Gastroesophageal sphincter (tissue), 4 donors: ENCODE results near the gene ACOXL. TPM values are rescaled to one million over a fixed set of nuclear protein-coding genes. Genes with fewer than 3 reads are reported as not detected.

Experiments used
- ATAC-seq: fragments of 150-250 bp; one replicate; pipeline ENCODE4 v1.9.1; 2016; ENCODE audit warnings: mild to moderate bottlenecking, moderate library complexity
- H3K27ac ChIP-seq, 4 donors: fragments of 200-600 bp; sonication (generic) in 3 of 4; 1 replicate in 3 of 4; 2 replicates in 1 of 4; pipeline ENCODE4 v1.5.1; 2016 to 2019
- H3K27me3 ChIP-seq: fragments of 200-600 bp; sonication (generic); one replicate; pipeline ENCODE4 v1.5.1; 2019
- H3K36me3 ChIP-seq, 2 donors: fragments of 200-600 bp; sonication (generic); one replicate each; pipeline ENCODE4 v1.5.1; 2019; ENCODE audit warnings: control low read depth in 1 of 2
- H3K4me1 ChIP-seq, 3 donors: fragments of 200-600 bp; sonication (generic); 1 replicate in 2 of 3; 2 replicates in 1 of 3; pipeline ENCODE4 v1.5.1; 2016 to 2019; ENCODE audit warnings: control low read depth in 2 of 3
- H3K4me3 ChIP-seq, 2 donors: fragments of 200-600 bp; sonication (generic); one replicate each; pipeline ENCODE4 v1.5.1; 2019; ENCODE audit warnings: mild to moderate bottlenecking in 1 of 2, moderate library complexity in 1 of 2
- H3K9me3 ChIP-seq, 3 donors: fragments of 200-600 bp; sonication (generic); one replicate each; pipeline ENCODE4 v1.5.1; 2017 to 2019; ENCODE audit warnings: control low read depth in 2 of 3
- EP300 ChIP-seq: sonication (generic); formaldehyde crosslinking; IDR thresholded peaks from one replicate; pipeline ENCODE4 v1.6.1; 2017; ENCODE audit warnings: antibody characterized with exemption, mild to moderate bottlenecking
- POLR2A ChIP-seq, 2 donors: fragments of 450-650 bp; IDR thresholded peaks; one replicate each; pipeline ENCODE4 v1.6.1; 2017; ENCODE audit warnings: antibody characterized with exemption in 2 of 2, mild to moderate bottlenecking in 2 of 2, moderate library complexity in 1 of 2
- POLR2AphosphoS5 ChIP-seq: sonication (generic); formaldehyde crosslinking; IDR thresholded peaks from one replicate; pipeline ENCODE4 v1.6.1; 2017; ENCODE audit warnings: antibody characterized with exemption
- WGBS, 2 donors: methylation state at CpG; one replicate each; pipeline ENCODE4 v1.1.5; 2018; ENCODE audit warnings: low coverage in 1 of 2; 5-methylcytosine and 5-hydroxymethylcytosine counted together
- total RNA-seq, 4 donors: library from RNA; depleted of rRNA; stranded (reverse); fragments of >200 nt; gene quantifications; one replicate each; pipeline ENCODE4 v1.1.0, GENCODE V29; 2016
- TF ChIP-seq, protein P1 (sequence below), 4 experiments: fragments of 200-600 bp in 2 of 4; fragments of 450-650 bp in 2 of 4; sonication (generic) in 1 of 4; IDR thresholded peaks; one replicate each; pipeline ENCODE4 v1.5.1; 2017 to 2019; ENCODE audit warnings: antibody characterized with exemption in 4 of 4, mild to moderate bottlenecking in 2 of 4, moderate library complexity in 2 of 4

The ACOXL gene
- total RNA-seq, 4 donors from 2014 or later = not detected

DNA sequence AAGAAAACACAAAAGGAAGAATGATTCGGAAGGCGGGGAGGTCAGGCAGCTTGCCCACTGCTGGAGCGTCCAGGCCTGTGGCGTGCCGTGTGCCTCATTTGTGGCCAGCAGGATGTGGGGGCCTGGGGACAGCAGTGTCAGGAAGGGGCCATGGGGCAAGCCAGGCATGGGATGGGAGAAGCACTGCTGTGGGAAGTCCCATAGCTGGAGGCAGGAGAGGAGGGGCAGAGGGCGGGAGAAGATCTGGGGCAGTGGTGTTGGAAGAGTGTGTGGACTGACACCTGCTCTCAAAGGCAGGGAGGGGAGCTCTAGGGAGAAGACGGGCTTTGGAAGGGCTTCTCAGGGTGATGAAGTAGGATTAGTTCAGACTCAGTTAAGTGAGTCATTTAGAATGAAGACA, 133.7 kb downstream of the ACOXL start:
- Histone ChIP-seq H3K4me3 (no peak overlapping the region), H3K27me3 (peaks cover 18% of the 10 kb centered on the region), H3K4me1 (no peaks in the 10 kb centered on the region), H3K9me3 (no peaks in the 10 kb centered on the region), H3K27ac (no peak overlapping the region), H3K36me3 (no peaks in the 10 kb centered on the region)
- no peak for TF ChIP-seq EP300
- TF ChIP-seq, protein P1, sequence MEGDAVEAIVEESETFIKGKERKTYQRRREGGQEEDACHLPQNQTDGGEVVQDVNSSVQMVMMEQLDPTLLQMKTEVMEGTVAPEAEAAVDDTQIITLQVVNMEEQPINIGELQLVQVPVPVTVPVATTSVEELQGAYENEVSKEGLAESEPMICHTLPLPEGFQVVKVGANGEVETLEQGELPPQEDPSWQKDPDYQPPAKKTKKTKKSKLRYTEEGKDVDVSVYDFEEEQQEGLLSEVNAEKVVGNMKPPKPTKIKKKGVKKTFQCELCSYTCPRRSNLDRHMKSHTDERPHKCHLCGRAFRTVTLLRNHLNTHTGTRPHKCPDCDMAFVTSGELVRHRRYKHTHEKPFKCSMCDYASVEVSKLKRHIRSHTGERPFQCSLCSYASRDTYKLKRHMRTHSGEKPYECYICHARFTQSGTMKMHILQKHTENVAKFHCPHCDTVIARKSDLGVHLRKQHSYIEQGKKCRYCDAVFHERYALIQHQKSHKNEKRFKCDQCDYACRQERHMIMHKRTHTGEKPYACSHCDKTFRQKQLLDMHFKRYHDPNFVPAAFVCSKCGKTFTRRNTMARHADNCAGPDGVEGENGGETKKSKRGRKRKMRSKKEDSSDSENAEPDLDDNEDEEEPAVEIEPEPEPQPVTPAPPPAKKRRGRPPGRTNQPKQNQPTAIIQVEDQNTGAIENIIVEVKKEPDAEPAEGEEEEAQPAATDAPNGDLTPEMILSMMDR (IDR thresholded peaks at IDR 0.05) = no peak
- TF ChIP-seq POLR2A (IDR thresholded peaks at IDR 0.05) = no peak
- no peak for TF ChIP-seq POLR2AphosphoS5
- 52 to 76% methylated on average over 3 to 7 of the region's 7 CpGs for WGBS, 2 donors
- ATAC-seq = no peak

DNA sequence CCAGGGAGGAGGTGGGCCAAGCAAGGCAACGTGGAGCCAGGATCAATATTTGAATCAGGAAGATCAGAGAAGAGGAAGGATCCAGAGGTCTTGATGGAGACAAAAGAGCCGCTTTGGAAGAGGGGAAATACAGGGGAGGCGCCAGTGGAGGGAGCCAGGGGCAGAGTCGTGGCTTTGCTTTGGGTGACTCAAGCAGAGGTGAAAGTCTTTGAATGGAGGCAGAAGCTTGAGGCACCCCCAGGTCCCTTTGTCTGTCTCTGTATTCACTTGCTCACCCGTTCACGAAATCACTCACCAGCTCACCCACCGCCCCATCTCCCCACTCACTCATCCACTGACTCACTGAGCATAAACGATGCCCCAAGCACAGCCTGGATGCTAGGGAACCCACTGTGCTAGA, 134.1 kb downstream of the ACOXL start:
- H3K4me1 ChIP-seq = no peaks in the 10 kb centered on the region
- TF ChIP-seq EP300 = no peak
- no peak for TF ChIP-seq POLR2AphosphoS5
- TF ChIP-seq POLR2A (IDR thresholded peaks at IDR 0.05) = no peak
- TF ChIP-seq, protein P1 (IDR thresholded peaks at IDR 0.05) = no peak
- H3K36me3 ChIP-seq = no peaks in the 10 kb centered on the region
- H3K9me3 ChIP-seq = no peaks in the 10 kb centered on the region
- H3K27ac ChIP-seq = no peak overlapping the region
- no peak overlapping the region for H3K4me3 ChIP-seq
- no peak for ATAC-seq
- H3K27me3 ChIP-seq = peaks cover 17% of the 10 kb centered on the region
- 82 to 90% methylated on average over 2 to 6 of the region's 8 CpGs for WGBS, 2 donors

DNA sequence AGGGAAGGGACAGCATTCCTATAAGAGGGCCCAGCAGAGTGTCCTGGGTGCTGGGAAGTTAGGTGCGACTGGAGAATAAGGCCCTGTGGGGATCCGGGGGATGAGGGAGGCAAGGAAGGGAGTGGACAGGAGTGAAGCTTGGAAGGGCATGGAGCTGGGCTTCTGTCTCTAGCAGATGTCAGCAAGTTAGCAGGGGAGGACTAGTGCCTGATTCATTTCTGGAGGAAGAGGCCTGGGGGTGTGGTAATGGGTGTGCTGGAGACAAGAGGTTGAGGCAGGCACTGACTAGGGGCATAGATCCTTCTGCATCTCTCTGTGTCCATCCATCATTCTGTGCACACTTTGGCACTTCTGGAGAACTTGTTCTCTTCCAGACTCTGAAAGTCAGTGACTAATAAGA, 134.7 kb downstream of the ACOXL start:
- Histone ChIP-seq H3K27ac (no peak overlapping the region), H3K9me3 (no peaks in the 10 kb centered on the region), H3K4me3 (no peak overlapping the region), H3K27me3 (peaks cover 17% of the 10 kb centered on the region), H3K4me1 (no peaks in the 10 kb centered on the region), H3K36me3 (no peaks in the 10 kb centered on the region)
- WGBS, 2 donors = 81% methylated on average over 2 of the region's 2 CpGs; no CpG with 5 or more reads in 1 of the 2 donors
- ATAC-seq = no peak
- TF ChIP-seq EP300 (no peak), POLR2A (IDR thresholded peaks at IDR 0.05) (no peak), POLR2AphosphoS5 (no peak)
- TF ChIP-seq, protein P1 (IDR thresholded peaks at IDR 0.05) = no peak

DNA sequence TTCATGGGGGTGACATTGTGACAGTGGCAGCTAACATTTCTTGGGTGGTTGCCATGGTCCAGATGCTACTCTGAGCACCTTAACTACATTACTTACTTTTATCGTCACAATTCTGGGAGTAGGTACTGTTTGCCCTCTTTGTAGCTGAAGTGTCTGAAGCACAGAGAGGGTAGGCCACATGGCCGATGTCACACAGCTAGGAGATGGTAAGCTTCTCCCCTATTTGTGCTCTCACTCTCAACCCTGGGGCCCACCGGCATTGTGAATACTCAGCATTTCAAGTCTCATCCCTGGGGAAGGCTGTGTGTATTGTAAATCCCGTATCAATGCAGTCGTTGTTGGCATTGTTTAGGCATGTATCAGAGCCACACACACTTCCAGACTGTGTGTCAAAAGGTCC, 136.6 kb downstream of the ACOXL start:
- H3K4me3 ChIP-seq = no peak overlapping the region
- H3K27me3 ChIP-seq = peaks cover 8% of the 10 kb centered on the region
- no peaks in the 10 kb centered on the region for H3K4me1 ChIP-seq
- H3K9me3 ChIP-seq = no peaks in the 10 kb centered on the region
- TF ChIP-seq, protein P1 (IDR thresholded peaks at IDR 0.05) = no peak
- TF ChIP-seq EP300 = no peak
- no peak for TF ChIP-seq POLR2AphosphoS5
- TF ChIP-seq POLR2A (IDR thresholded peaks at IDR 0.05) = no peak
- H3K27ac ChIP-seq = no peak overlapping the region
- no peak for ATAC-seq
- H3K36me3 ChIP-seq = no peaks in the 10 kb centered on the region
- WGBS, 2 donors = 66 to 85% methylated on average over 3 to 4 of the region's 5 CpGs

- no peaks in the 10 kb centered on the region for H3K4me1 ChIP-seq
- no peak for ATAC-seq
- WGBS, 2 donors = 74% methylated on average over 4 of the region's 10 CpGs; no CpG with 5 or more reads in 1 of the 2 donors
- peaks cover 5% of the 10 kb centered on the region for H3K27me3 ChIP-seq
- H3K36me3 ChIP-seq = no peaks in the 10 kb centered on the region
- H3K27ac ChIP-seq = no peak overlapping the region
- no peaks in the 10 kb centered on the region for H3K9me3 ChIP-seq
- TF ChIP-seq, protein P1 (IDR thresholded peaks at IDR 0.05) = no peak
- TF ChIP-seq POLR2A (IDR thresholded peaks at IDR 0.05) (no peak), EP300 (no peak), POLR2AphosphoS5 (no peak)
- H3K4me3 ChIP-seq = no peak overlapping the region
Observed at GRCh38 chr2:110869472-110870446, 137.4 kb downstream of the ACOXL start.
